Left cardiac atrium (tissue), 4 donors: Measurements from ENCODE around the gene ASB2. TPM values are rescaled to one million over a fixed set of nuclear protein-coding genes. Genes with fewer than 3 reads are reported as not detected.

Source experiments
- ATAC-seq, 2 donors: fragments of 200-7000 bp; cut with Tn5 transposase; one replicate each; pipeline ENCODE4 v1.9.1; 2020; ENCODE audit warnings: mild to moderate bottlenecking in 2 of 2, moderate library complexity in 2 of 2
- DNase-seq: peaks from one replicate; pipeline ENCODE4 v3.0.0-alpha.2; 2020
- intact Hi-C, 2 donors: fragments of 100-400 bp; cut with DNase I; formaldehyde crosslinking; loops; one replicate each; pipeline versions ENCODE4 v1.14.1 to v1.15.1; 2022 to 2023
- total RNA-seq, 2 donors: library from RNA; stranded (reverse); fragmentation: NEBNext Ultra II Directional; extraction: Animal tissue kit (Norgen Biotek cat#: 25700); gene quantifications; one replicate each; pipeline ENCODE4 v1.2.1, GENCODE V29; 2021
- donor health status: DM: no; HTN: yes; CAD: no.
- donor health status: DM: no; HTN: yes; CAD: no; lungs with severe emphysema.
- donor health status: DM: yes; HTN: yes; CAD: no.
- donor health status: Dilated cardiomyopathy.

Gene ASB2
- total RNA-seq, 2 donors from 2014 or later, result 102 to 105 TPM

GRCh38 chr14:94001501-94002396, 25.4 kb upstream of the ASB2 start:
- ATAC-seq, result peak; percentile 74 to 86
- peak; percentile 57 for DNase-seq
- intact Hi-C loops, result loop anchor here (2.0 to 5.0 kb wide), 2 partner anchors 59 kb away; no protein-coding TSS in a partner anchor

DNA sequence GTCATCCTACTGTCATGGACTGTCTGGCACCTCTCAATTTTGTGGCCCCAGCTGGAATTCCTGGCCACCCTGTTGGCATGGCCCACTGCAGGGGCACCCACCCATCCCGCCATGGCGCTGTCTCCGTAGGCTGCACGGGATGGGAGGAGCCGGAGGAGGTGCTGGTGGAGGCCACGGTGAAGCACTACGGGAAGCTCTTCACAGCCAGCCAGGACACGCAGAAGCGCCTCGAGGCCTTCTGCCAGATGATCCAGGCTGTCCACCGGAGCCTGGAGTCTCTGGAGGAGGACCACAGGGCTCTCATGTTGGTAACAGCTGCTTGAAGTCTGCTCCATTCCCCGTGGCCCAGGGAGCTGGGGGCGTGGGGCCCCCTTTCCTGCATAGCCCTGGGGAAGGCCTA, 24.6 kb upstream of the ASB2 start:
- no peak for DNase-seq
- no peak for ATAC-seq
- intact Hi-C loops, result loop anchor here (2.0 to 5.0 kb wide), 2 partner anchors 58 to 59 kb away; no protein-coding TSS in a partner anchor

DNA sequence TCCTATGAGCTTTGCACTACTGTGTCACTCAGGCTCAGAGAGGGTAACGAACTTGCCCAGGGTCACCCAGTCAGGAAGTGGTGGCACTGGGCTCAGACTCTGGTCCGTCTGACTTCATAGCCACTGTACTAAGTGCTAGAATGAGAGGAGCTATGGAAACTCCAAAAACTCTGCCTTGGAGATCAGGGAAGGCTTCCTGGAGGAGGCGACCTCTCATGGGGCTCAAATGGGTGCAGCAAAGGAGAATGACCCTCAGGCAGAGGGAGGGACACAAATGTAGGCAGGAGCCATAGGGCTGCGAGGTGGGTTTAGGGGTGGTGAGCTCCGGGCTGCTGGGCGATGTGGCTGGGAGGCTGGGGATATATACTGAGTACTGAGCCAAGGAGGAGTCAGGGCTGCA, 23.9 kb upstream of the ASB2 start:
- no peak for ATAC-seq
- intact Hi-C loops, result loop anchor here (2.0 to 5.0 kb wide), 2 partner anchors 57 to 58 kb away; no protein-coding TSS in a partner anchor
- no peak for DNase-seq

- no peak for ATAC-seq
- intact Hi-C loops, result no loop called here
- no peak for DNase-seq
These were observed 23.2 kb upstream of the ASB2 start for GRCh38 chr14:93999573-93999972.

DNA sequence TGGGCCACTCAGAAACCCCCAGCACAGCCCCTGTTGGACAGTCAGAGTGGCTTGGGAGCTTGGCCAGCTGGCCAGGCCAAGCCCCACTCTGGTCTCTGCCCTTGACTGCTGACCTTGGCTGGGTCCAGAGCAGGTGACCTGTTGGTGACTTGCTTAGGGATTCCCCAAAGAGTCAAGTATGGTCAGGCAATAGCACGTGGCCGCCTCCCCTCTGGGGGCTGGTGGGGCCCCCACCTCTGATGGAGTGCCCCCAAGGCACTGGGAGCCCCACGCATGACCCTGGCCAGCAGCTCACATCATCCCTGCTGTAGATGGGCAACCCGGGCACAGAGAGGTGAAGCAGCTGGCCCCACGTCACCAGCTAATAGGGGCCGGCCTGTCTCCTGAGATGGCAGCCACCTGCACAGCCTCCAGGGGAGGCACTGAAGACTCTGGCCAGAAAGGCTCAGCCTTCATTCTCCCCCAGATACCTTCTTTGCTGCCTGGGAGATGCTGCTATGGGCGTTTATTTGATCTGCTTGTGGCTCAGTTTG, 22.6 kb upstream of the ASB2 start:
- intact Hi-C loops, result no loop called here
- ATAC-seq (no peak), DNase-seq (no peak)

DNA sequence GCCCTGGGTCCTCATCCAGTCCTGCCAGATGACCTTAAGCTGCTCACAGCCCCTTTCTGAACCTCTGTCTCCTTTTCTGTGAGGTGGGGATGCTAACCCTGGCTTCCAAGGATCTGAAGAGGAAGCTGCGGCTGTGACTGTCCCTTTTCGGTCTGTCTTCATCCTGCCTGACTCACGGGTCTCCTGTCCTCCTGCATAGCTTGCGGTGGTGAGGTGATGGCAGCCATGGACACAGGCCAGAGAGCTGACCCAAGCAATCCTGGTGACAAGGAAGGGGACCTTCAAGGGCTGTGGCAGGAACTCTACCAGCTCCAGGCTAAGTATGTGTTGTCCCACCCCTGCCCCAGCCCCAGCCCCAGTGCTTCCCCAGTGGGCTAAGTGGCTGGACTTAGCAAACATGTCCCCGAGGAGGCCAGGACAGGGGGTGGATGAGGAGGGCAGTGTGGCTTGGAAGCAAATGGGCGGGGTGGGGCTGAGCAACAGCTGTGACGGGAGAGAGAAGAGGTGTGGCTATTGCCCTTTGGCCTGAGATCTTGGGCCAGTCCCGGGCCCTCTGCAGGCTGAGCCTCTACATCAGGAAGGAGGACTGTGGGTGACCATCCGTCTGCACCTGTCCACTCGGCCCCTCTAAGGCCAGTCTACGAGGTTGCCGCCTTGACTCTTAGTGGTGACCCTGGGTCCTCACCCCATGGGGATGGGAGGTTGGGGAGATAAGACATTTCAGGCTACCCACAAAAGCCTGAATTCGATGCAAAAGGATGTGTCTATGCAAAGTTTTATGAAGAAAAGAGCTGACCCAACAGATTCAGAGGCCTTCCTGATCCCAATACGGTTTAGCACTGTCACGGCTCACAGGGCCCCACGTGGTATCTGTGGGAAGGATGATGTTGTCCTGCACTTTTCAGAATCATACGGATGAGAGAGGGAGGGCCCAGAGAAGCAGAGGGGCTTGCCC, 21.8 kb upstream of the ASB2 start:
- ATAC-seq (no peak), DNase-seq (no peak)
- intact Hi-C loops, result no loop called here

- ATAC-seq (no peak), DNase-seq (no peak)
- intact Hi-C loops, result no loop called here
These were observed 20.7 kb upstream of the ASB2 start, which contains the start of gene CCDC197 for GRCh38 chr14:93997082-93997481. Gene CCDC197 (plus strand): TSS chr14:93997301. CDS start chr14:93998132, 831 bp downstream.

DNA sequence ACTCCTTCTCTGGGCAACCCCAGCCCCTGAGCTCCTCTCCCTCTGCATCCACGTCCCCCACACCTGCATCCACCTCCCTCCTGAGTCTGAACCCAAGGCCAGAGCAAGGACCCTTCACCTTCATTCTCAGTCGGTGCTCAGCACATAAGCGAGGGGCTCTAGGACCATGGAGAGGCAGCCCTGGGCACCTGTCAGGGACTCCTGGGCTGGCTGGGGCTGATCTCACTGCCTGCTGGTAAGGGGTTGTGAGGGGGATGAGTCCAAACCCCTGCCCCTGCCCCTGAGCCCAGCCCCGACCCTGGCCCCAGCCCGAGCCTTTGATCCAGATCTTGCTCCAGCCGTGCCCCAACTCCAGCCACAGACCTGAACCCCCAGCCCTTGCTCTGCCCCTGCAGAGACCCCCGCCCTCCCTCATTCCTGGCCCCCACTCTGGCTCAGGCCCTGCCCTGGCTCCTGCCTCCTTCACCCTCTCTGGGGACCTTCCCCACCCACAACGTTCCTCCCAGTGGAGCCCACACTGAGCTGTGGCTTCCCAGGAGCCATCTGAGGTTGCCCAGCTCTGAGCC, 19.8 kb upstream of the ASB2 start:
- intact Hi-C loops, result no loop called here
- peak in 1 of 2 donors; percentile 7 for ATAC-seq
- DNase-seq, result no peak

- peak; percentile 65 for DNase-seq
- peak; percentile 39 to 87 for ATAC-seq
- intact Hi-C loops, result no loop called here
These were observed 18.7 kb upstream of the ASB2 start for GRCh38 chr14:93994919-93995682.

GRCh38 chr14:93993382-93993781, 17.0 kb upstream of the ASB2 start:
- ATAC-seq (no peak), DNase-seq (no peak)
- intact Hi-C loops, result no loop called here

GRCh38 chr14:93991649-93992048, 15.3 kb upstream of the ASB2 start:
- intact Hi-C loops, result no loop called here
- DNase-seq, result no peak
- no peak for ATAC-seq

DNA sequence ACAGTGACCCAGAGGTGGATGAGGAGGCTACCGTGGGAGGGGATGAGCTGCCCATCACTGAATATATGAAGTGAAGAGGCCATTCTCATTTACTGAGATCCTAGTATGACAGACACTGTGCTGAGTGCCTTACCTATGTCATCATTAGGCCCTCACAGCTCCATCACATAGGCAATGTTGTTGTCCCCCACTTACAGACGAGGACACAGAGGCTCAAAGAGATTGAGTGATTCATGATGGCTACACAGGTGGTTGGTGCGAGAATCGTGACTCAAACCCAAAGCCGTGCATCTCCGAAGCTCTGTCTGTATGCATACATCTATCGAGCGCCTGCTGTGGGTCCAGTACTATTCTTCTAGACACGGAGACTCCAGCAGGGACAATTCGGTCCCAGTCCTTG, 14.8 kb upstream of the ASB2 start:
- intact Hi-C loops, result no loop called here
- no peak for DNase-seq
- no peak for ATAC-seq

GRCh38 chr14:93989939-93990338, 13.6 kb upstream of the ASB2 start:
- intact Hi-C loops, result no loop called here
- DNase-seq (no peak), ATAC-seq (no peak)

DNA sequence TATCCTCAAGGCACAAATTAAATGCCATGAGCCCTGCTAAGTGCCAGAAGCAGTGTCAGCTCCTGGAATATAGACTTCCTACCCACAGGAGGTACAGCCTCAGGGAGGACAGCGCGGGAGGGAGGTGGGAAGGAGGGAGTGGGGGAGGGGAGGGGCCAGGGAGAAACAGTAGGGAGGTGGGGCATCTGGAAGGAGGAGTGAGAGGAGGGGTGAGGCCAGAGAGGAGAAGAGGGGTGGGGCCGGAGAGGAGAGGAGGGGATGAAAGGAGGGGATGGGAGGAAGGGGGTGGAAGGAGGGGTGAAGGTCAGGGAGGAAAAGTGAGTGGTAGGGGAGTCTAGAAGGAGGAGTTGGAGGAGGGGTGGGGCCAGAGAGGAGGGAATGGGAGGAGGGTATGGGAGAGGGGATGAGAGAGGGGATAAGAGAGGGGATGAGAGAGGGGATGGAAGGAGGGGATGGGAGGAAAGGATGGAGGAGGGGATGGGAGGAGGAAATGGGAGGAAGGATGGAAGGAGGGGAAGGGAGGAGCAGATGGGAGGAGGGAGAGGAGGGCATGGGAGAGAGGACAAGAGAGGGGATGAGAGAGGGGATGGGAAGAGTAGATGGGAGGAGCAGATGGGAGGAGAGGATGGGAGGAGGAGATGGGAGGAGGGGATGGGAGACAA, 11.6 kb upstream of the ASB2 start:
- ATAC-seq (no peak), DNase-seq (no peak)
- intact Hi-C loops, result no loop called here

DNA sequence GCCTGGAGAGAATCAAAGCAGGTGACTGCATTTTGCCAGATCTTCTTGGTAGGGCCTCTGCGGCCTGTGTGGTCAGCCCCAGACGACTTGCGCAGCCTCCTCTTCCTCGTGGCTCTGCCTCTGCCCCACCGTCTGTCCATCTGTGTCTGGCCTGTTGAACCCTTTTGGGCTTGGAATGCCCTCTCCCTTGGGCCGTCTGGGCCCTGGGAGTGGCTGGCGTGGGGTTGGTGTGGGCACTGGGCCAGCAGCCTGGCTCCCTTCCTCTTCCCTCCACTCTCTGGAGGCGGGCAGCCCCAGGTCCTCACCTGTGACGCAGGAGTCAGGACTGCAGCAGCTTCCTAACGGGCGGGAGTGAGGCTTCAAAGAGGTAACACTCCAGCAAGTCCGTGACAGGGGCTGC, 11.0 kb upstream of the ASB2 start:
- intact Hi-C loops, result no loop called here
- peak in 1 of 2 donors; percentile 37 for ATAC-seq
- no peak for DNase-seq

DNA sequence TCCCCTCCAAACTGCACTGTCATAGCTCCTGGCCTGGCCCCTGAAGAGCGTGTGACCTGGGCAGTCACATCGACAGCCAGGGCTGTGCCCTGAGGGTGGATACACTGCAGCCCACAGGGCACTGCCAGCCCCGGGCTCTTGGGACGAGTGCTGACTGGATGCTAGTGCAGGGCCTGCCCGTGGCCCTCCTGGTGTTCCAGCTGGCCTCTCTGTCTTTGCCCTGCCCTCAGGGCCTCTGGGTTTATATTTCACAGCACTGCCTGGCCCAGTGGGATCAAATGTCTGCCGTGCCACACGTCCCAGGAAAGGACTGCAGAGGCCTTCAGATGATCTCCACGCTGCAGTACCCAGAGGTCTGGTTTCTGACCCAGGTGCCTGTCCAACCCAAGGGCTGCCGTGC, 10.6 kb upstream of the ASB2 start:
- intact Hi-C loops, result no loop called here
- ATAC-seq (peak; percentile 32 to 56), DNase-seq (no peak)

- DNase-seq, result no peak
- intact Hi-C loops, result no loop called here
- peak in 1 of 2 donors; percentile 23 for ATAC-seq
These were observed 8.6 kb upstream of the ASB2 start for GRCh38 chr14:93984987-93985410.

DNA sequence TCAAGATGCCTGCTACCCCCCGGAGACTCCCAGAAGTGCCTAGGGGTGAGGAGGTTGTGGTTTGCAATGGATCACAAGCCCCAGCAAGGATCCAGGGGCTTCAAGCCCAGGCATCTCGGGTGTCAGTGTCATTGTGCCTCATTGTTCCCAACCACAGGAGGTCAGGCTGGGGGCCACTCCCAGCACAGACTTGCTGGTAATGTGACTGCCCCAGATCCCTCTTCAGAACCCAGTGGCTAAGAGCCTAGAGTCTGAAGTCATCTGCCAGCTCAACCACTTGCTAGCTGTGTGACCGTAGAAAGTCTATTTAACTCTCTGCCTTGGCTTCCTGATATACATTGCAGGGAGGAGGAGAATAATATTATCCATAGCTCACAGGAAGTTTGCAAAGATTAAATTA, 7.7 kb upstream of the ASB2 start:
- ATAC-seq (peak in 1 of 2 donors; percentile 10), DNase-seq (no peak)
- intact Hi-C loops, result no loop called here
